Measurements from ENCODE around the gene CTIF. TPM values are rescaled to one million over a fixed set of nuclear protein-coding genes. Genes with fewer than 3 reads are reported as not detected.
"Not testable (repeated sequence)": the region's sequence is repeated elsewhere in the genome, so short reads cannot be mapped to it uniquely, and the experiment has no call there.

Gene CTIF
- total RNA-seq, 1 experiment from 2014 or later = 19.7 TPM

GRCh38 chr18:48641981-48642380 is 103.2 kb downstream of the CTIF start:
- no peak for DNase-seq (ENCODE audit: low read depth)

GRCh38 chr18:48642503-48642902 is 103.7 kb downstream of the CTIF start:
- DNase-seq (ENCODE audit: low read depth) = no peak

GRCh38 chr18:48643262-48643661 is 104.4 kb downstream of the CTIF start:
- DNase-seq (ENCODE audit: low read depth) = no peak

GRCh38 chr18:48644029-48644428 is 105.2 kb downstream of the CTIF start:
- DNase-seq (ENCODE audit: low read depth) = no peak

- no peak for DNase-seq (ENCODE audit: low read depth)
These were observed 106.7 kb downstream of the CTIF start for GRCh38 chr18:48645427-48646002.

GRCh38 chr18:48646976-48647375 is 108.1 kb downstream of the CTIF start:
- no peak for DNase-seq (ENCODE audit: low read depth)

- no peak for DNase-seq (ENCODE audit: low read depth)
These were observed 110.4 kb downstream of the CTIF start for GRCh38 chr18:48649231-48649630.

- not testable (repeated sequence) for DNase-seq (ENCODE audit: low read depth)
These were observed 115.8 kb downstream of the CTIF start for GRCh38 chr18:48654591-48654990.

- DNase-seq (ENCODE audit: low read depth) = no peak
These were observed 116.7 kb downstream of the CTIF start for GRCh38 chr18:48655508-48655907.

GRCh38 chr18:48656176-48656575 is 117.3 kb downstream of the CTIF start:
- DNase-seq (ENCODE audit: low read depth) = no peak

GRCh38 chr18:48656582-48656981 is 117.8 kb downstream of the CTIF start:
- peak; percentile 34 for DNase-seq (ENCODE audit: low read depth)

GRCh38 chr18:48657447-48658120 is 118.8 kb downstream of the CTIF start:
- DNase-seq (ENCODE audit: low read depth) = no peak

- DNase-seq (ENCODE audit: low read depth) = no peak
These were observed 119.9 kb downstream of the CTIF start for GRCh38 chr18:48658721-48659120.

- no peak for DNase-seq (ENCODE audit: low read depth)
These were observed 120.6 kb downstream of the CTIF start for GRCh38 chr18:48659188-48660009.

- peak; percentile 42 for DNase-seq (ENCODE audit: low read depth)
These were observed 121.8 kb downstream of the CTIF start for GRCh38 chr18:48660346-48661228.

GRCh38 chr18:48661421-48661820 is 122.6 kb downstream of the CTIF start:
- no peak for DNase-seq (ENCODE audit: low read depth)

- peak; percentile 74 for DNase-seq (ENCODE audit: low read depth)
These were observed 123.3 kb downstream of the CTIF start for GRCh38 chr18:48662011-48662661.

GRCh38 chr18:48663096-48663930 is 124.5 kb downstream of the CTIF start:
- DNase-seq (ENCODE audit: low read depth) = no peak

- peak; percentile 27 for DNase-seq (ENCODE audit: low read depth)
These were observed 125.4 kb downstream of the CTIF start for GRCh38 chr18:48663931-48664847.

All from M059J (cell line).